CD4-positive, alpha-beta T cell treated with Interleukin-4 for 1 hour (primary cell): Measurements from ENCODE around the gene SH3TC1.

Source experiments
- DNase-seq, 2 donors: peaks; one replicate each; pipeline ENCODE4 v3.0.0-alpha.2; 2020 to 2022

The SH3TC1 gene

DNA sequence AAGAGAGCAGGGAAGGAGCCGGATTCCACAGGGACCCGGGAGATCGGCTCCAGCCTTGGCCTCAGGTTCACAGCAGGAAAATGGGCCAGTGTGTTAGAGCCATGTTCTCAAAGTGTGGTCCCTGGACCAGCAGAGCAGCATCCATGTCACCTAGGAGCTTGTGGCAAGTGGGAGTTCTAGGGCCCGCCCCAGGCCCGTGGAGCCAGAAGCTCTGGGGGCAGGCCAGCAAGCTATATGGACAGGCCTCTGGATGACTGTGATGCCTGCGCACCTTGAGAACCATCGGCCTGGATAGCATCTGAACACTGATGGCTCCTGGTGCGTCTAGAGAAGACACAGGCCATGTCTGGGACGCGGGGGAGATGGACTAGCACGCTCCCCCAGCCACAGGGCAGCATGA, 33.7 kb downstream of the SH3TC1 start:
- no peak for DNase-seq

- DNase-seq, result no peak
Measured at GRCh38 chr4:8233672-8234484, 34.8 kb downstream of the SH3TC1 start.

DNA sequence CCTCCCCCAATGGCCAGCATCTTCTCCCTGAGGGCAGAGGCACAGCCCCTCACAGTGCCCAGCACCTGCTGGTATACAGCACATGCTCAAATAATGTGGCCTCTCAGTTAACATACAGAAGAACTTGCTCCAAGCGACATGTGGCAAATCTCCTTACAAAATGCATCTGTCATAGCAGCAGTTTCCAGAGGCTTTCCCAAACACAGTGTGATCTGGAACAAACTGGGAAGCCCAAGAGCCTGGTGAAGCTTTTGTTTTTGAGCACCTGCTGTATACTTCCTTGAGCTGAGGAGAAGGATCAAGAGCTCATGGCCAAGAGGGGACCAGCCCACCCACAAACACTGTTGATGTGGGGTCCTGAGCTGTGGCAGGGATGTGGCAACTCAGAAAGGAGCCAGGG, 35.6 kb downstream of the SH3TC1 start:
- DNase-seq, result no peak

DNA sequence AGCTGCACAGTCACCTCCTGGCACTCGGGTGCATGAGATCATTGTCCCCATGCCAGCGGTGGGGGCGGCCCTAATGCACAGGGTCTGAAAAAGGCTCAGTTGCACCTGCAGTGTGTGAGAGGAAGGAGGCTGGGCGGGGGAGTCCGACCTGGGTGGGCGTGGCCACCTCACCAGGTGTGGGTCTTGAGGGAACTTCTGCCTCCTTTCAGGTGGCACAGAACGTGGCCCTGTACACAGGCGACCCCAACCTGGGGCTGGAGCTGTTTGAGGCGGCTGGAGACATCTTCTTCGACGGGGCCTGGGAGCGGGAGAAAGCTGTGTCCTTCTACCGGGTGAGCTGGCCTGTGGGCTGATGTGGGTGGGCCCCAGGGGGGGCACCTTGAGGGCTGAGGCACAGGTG, 36.1 kb downstream of the SH3TC1 start:
- DNase-seq, result no peak

DNA sequence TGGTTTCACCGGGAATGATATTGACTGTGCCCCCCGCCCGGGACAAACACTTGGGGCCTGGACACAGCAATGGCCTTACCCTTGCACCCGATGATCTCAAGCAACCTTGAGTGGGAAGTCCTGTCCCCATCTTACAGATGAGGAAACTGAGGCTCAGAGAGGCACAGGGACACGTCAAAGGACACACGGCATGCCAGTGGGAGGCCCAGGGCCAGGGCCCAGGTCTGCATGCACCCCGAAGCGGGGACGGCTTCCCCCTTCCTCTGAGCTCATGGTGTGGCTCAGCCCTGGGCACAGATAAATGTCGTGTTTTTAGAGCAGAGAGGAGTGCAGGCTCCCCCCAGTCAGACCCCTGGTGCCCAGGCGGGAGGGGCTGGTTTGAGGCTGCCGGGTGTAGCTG, 36.6 kb downstream of the SH3TC1 start:
- DNase-seq, result no peak

- no peak for DNase-seq
Measured at GRCh38 chr4:8236106-8236919, 37.2 kb downstream of the SH3TC1 start.

DNA sequence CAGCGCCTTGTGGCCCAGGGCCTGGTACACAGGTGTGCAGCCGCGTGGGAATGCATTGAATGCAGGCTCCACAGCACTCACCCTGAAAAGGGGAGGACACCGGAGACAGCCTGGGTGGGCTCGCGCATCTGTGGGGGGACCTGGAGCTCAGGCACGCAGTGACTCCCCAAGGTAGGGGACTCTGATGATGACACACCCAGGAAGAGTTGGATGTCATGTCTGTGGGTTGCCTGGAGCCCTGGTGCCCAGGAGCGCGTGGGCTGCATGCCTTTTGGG, 37.8 kb downstream of the SH3TC1 start:
- no peak for DNase-seq

DNA sequence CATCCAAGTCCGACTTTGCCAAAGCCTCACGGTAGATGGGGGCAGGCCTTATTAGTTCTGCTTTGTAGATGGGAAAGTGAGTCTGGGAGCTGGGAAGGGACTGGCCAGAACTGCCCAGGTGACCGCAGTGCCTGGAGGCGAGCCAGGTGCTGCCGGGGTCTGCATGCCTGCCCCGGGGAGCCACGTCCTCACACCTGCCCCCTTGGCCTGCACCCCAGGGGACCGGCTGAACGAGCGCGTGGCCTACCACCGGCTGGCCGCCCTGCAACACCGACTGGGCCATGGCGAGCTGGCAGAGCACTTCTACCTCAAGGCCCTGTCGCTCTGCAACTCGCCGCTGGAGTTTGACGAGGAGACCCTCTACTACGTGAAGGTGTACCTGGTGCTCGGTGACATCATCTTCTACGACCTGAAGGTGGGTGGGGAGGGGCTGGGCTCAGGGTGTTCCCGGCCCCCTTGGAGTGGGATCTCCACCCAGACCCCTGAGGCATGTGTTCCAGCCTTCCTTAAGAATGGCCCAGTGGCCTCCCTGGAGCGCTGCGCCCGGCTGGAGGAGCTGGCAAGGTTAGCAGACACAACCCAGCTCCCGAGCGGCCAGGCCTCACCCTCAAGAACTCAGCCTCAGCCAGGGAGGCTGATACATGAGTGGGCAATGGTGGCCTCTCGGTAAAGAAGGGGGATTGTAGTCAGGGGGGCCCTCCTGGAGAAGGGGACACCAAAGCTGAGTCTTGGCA, 38.3 kb downstream of the SH3TC1 start:
- no peak for DNase-seq

- peak in 1 of 2 donors; percentile 41 for DNase-seq
Measured at GRCh38 chr4:8238036-8238511, 39.0 kb downstream of the SH3TC1 start.

GRCh38 chr4:8238515-8239053, 39.5 kb downstream of the SH3TC1 start:
- DNase-seq, result no peak

DNA sequence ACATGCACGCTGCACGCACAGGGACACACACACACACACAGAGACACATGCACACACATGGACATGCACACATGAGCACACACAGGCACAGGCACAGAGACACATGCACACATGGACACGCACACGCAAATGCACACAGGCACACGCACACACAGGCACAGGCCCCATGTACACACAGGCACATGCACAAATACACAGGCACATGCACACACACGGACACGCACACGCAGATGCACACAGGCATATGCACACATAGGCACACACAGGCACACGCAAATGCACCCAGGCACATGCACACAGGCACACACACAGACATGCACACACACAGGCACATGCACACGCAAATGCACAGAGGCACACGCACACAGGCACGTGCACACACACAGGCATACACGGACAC, 40.1 kb downstream of the SH3TC1 start:
- no peak for DNase-seq

DNA sequence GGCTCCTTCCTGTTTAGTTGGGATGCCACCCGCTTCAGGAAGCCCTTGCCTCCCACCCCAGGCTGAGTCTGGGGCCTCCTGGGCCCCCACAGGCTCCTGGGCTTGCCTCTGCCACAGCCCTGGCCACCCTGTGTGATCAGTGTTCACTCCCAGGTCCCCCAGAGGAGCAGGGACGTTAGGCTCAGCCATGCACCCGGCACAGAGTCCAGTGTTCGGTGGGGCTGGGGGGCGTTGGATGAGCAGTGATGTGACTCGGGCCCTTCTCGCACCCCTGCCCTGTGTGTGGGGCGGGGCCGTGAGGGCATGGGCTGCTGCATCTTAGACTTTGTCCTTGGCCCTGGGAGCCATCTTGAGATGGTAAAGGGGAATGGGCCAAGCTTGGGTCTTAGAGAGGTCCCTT, 40.6 kb downstream of the SH3TC1 start:
- no peak for DNase-seq

DNA sequence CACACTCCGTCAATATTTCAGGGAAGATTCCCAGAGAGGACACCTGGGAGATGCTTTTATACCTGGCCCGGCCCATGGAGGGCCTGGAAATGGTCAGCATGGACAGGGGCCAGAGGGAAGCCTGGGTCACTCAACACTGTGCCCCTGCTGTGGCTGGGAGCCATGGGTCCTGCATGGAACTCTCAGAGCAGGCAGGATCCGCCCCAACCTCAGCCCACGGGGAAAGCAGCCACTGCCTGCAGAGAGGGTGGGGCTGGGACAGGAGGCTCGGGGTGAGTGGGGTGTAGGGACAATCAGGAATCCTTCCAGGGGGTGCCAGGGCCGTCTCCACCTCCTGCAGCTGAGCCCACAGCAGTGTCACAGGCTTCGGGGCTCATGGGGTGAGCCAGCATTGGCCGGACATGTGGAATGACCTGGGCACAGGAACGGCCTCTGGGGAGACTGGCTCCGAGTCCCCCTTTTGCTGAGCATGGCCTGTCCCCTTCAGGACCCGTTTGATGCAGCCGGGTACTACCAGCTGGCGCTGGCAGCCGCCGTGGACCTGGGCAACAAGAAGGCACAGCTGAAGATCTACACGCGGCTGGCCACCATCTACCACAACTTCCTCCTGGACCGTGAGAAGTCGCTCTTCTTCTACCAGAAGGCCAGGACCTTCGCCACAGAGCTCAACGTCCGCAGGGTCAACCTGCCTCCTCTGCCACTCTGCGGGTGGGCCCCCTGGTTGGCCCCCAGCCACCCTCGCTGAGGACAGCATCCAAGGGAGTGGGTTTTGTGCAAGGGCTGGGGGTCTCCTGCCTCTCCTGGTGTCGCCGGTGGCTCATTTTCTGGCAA, 41.3 kb downstream of the SH3TC1 start:
- no peak for DNase-seq

- DNase-seq, result no peak
Measured at GRCh38 chr4:8241211-8241779, 42.2 kb downstream of the SH3TC1 start.

GRCh38 chr4:8241895-8242696, 43.0 kb downstream of the SH3TC1 start:
- DNase-seq, result peak; percentile 68 to 71

- no peak for DNase-seq
Measured at GRCh38 chr4:8242782-8243560, 43.9 kb downstream of the SH3TC1 start.

GRCh38 chr4:8244001-8244757, 45.1 kb downstream of the SH3TC1 start:
- DNase-seq, result no peak

GRCh38 chr4:8244931-8245460, 45.9 kb downstream of the SH3TC1 start:
- no peak for DNase-seq
